T-cell (primary cell): ENCODE results near the gene GINS2. TPM values are rescaled to one million over a fixed set of nuclear protein-coding genes. Genes with fewer than 3 reads are reported as not detected.

Experiments used
- ATAC-seq, 4 experiments: fragments of 200-7000 bp in 3 of 4; fragments of 150-1000 bp in 1 of 4; cut with Tn5 transposase; replicated peaks in 1 of 4; 1 replicate in 3 of 4; 2 replicates in 1 of 4; pipeline ENCODE4 v1.10.0; 2021; ENCODE audit warnings: moderate library complexity in 3 of 4, mild to moderate bottlenecking in 2 of 4, moderate number of reproducible peaks in 1 of 4
- CTCF ChIA-PET, 2 donors: fragments of 300-600 bp; sonication (Branson Sonifier 250); formaldehyde crosslinking; loops; one replicate each; lab custom pipeline; 2022; ENCODE audit warnings: antibody characterized with exemption in 2 of 2; lab: Charles Lee
- POLR2A ChIA-PET, 2 donors: fragments of 300-600 bp; sonication (Branson Sonifier 250); formaldehyde crosslinking; loops; one replicate each; lab custom pipeline; 2022; ENCODE audit warnings: antibody characterized with exemption in 2 of 2; lab: Charles Lee
- DNase-seq, 35 experiments: peaks; one replicate each; pipeline versions ENCODE4 v3.0.0 to v3.0.0-alpha.2; 2013 to 2023
- H3K27ac ChIP-seq: one replicate; pipeline ENCODE4 v1.5.1; 2013; ENCODE audit warnings: low read length
- H3K27me3 ChIP-seq, 2 experiments: replicated peaks in 1 of 2; 1 replicate in 1 of 2; 2 replicates in 1 of 2; pipeline versions ENCODE4 v1.6.1 to v1.7.0; 2013; ENCODE audit warnings: low read length in 1 of 2, mixed read lengths in 1 of 2; ENCODE audit not compliant: control insufficient read depth in 2 of 2, insufficient read depth in 2 of 2; ENCODE audit errors: extremely low read depth in 1 of 2
- H3K36me3 ChIP-seq, 2 donors: 1 replicate in 1 of 2; 2 replicates in 1 of 2; pipeline versions ENCODE4 v1.6.1 to v1.7.0; 2013; ENCODE audit warnings: low read length in 1 of 2; ENCODE audit not compliant: control insufficient read depth in 2 of 2, insufficient read depth in 1 of 2; ENCODE audit errors: extremely low read depth in 1 of 2
- H3K4me1 ChIP-seq, 2 experiments: 1 replicate in 1 of 2; 2 replicates in 1 of 2; pipeline versions ENCODE4 v1.6.1 to v1.7.0; 2013; ENCODE audit warnings: low read length in 2 of 2, mixed read lengths in 1 of 2; ENCODE audit not compliant: insufficient read depth in 2 of 2, control insufficient read depth in 1 of 2; ENCODE audit errors: extremely low read depth in 1 of 2
- H3K4me3 ChIP-seq, 2 donors: 1 replicate in 1 of 2; 2 replicates in 1 of 2; pipeline versions ENCODE4 v1.5.1 to v1.7.0; 2013; ENCODE audit warnings: mild to moderate bottlenecking in 2 of 2, low read length in 1 of 2, moderate library complexity in 1 of 2; ENCODE audit not compliant: control insufficient read depth in 1 of 2; ENCODE audit errors: extremely low read depth in 1 of 2
- H3K9me3 ChIP-seq: 2 replicates; pipeline ENCODE4 v1.7.0; 2013
- H3K27ac Mint-ChIP-seq, 2 donors: one replicate each; pipeline ENCODE4 v1.8.0; 2020 to 2021; ENCODE audit warnings: mild to moderate bottlenecking in 2 of 2, mixed read lengths in 2 of 2
- H3K27me3 Mint-ChIP-seq, 2 donors: one replicate each; pipeline ENCODE4 v1.8.0; 2021 to 2022; ENCODE audit warnings: mixed read lengths in 2 of 2
- H3K36me3 Mint-ChIP-seq: one replicate; pipeline ENCODE4 v1.8.0; 2021; ENCODE audit warnings: mixed read lengths
- H3K4me1 Mint-ChIP-seq, 3 donors: one replicate each; pipeline ENCODE4 v1.8.0; 2020 to 2022; ENCODE audit warnings: mixed read lengths in 3 of 3, mild to moderate bottlenecking in 1 of 3
- H3K4me3 Mint-ChIP-seq, 3 donors: one replicate each; pipeline ENCODE4 v1.8.0; 2020 to 2022; ENCODE audit warnings: mild to moderate bottlenecking in 3 of 3, mixed read lengths in 3 of 3, moderate library complexity in 3 of 3
- H3K9me3 Mint-ChIP-seq, 3 donors: one replicate each; pipeline ENCODE4 v1.8.0; 2020 to 2022; ENCODE audit warnings: mixed read lengths in 3 of 3
- WGBS: methylation state at CpG from one replicate; pipeline ENCODE4 v1.1.5; 2013; ENCODE audit warnings: missing lambda C conversion rate; ENCODE audit not compliant: insufficient coverage; 5-methylcytosine and 5-hydroxymethylcytosine counted together
- total RNA-seq, 35 experiments: library from RNA in 6 of 35; stranded (reverse) in 6 of 35; fragments of 120-200 nt in 1 of 35; gene quantifications; one replicate each; pipeline versions ENCODE4 v1.2.1 to v1.2.4 and lab custom pipeline; 2013 to 2026

The GINS2 gene
- total RNA-seq, result 1 to 10 TPM; 1.1 to 3.7 (median 1.6) TPM
- total RNA-seq (2013), result 1.3 TPM
- total RNA-seq (lab: John Stamatoyannopoulos, UW), result 0.27 to 103 (median 1.6) reads per million in 29 experiments

GRCh38 chr16:85688586-85689284 lies at the start of gene GINS2:
Gene GINS2 (minus strand): TSS chr16:85688954. CDS start chr16:85688898, 56 bp downstream.
- ChIA-PET POLR2A (interaction anchor here in 1 of 2 donors (0.6 kb wide), 1 partner anchor 41 kb away, joined by 3 read pairs; no protein-coding TSS in a partner anchor), CTCF (interaction anchor here in 1 of 2 donors (0.7 kb wide), 1 partner anchor 934 kb away, joined by 4 read pairs; no protein-coding TSS in a partner anchor)
- peak within 1 kb of the TSS; percentile 56 to 80 for H3K4me3 ChIP-seq
- DNase-seq (peak; percentile 81 to 95 (median 90)), ATAC-seq (peak; percentile 100)
- no peaks in the 10 kb centered on the region for H3K9me3 ChIP-seq
- peaks cover 0 to 28% of the 10 kb centered on the region in 2 experiments for H3K27me3 ChIP-seq
- no peak within 1 kb of the TSS for H3K27ac ChIP-seq
- no peaks in the 10 kb centered on the region for H3K36me3 ChIP-seq
- Mint-ChIP-seq H3K4me3 (peak within 1 kb of the TSS; percentile 71 to 76 (median 75)), H3K36me3 (no peaks in the 10 kb centered on the region), H3K27me3 (peaks cover 0 to 8% of the 10 kb centered on the region in 2 donors), H3K9me3 (no peaks in the 10 kb centered on the region), H3K4me1 (peaks cover 0 to 8% (median 7%) of the 10 kb centered on the region in 3 donors), H3K27ac (no peak within 1 kb of the TSS)
- 1% methylated on average over 61 of the region's 86 CpGs for WGBS
- H3K4me1 ChIP-seq, result peaks cover 5 to 21% of the 10 kb centered on the region in 2 experiments

- Mint-ChIP-seq H3K4me1 (peaks cover 25 to 36% (median 32%) of the 10 kb centered on the region in 3 donors), H3K27me3 (peaks cover 0 to 2% of the 10 kb centered on the region in 2 donors), H3K36me3 (peaks cover 4% of the 10 kb centered on the region), H3K9me3 (no peaks in the 10 kb centered on the region), H3K4me3 (no peak overlapping the region), H3K27ac (no peak overlapping the region)
- Histone ChIP-seq H3K4me1 (peaks cover 3 to 32% of the 10 kb centered on the region in 2 experiments), H3K9me3 (no peaks in the 10 kb centered on the region), H3K4me3 (no peak overlapping the region), H3K27ac (no peak overlapping the region), H3K36me3 (no peaks in the 10 kb centered on the region), H3K27me3 (peaks cover 0 to 7% of the 10 kb centered on the region in 2 experiments)
- POLR2A ChIA-PET, result no interaction called here
- ATAC-seq (no peak), DNase-seq (no peak)
- CTCF ChIA-PET, result no interaction called here
- WGBS, result 93% methylated on average over 9 of the region's 9 CpGs
Measured at GRCh38 chr16:85736921-85737320, 48.2 kb upstream of the GINS2 start.

GRCh38 chr16:85735946-85736345 lies 47.2 kb upstream of the GINS2 start:
- peaks cover 0 to 2% of the 10 kb centered on the region in 2 donors for H3K27me3 Mint-ChIP-seq
- H3K4me1 ChIP-seq, result peaks cover 3 to 32% of the 10 kb centered on the region in 2 experiments
- H3K27ac Mint-ChIP-seq, result peak overlapping the region; percentile 87 to 88
- H3K4me3 ChIP-seq, result peak overlapping the region in 1 of 2 donors; percentile 52
- no peaks in the 10 kb centered on the region for H3K36me3 ChIP-seq
- peak overlapping the region; percentile 9 for H3K27ac ChIP-seq
- WGBS, result 72% methylated on average over 3 of the region's 6 CpGs
- peaks cover 0 to 7% of the 10 kb centered on the region in 2 experiments for H3K27me3 ChIP-seq
- DNase-seq (no peak), ATAC-seq (no peak)
- CTCF ChIA-PET, result no interaction called here
- H3K9me3 ChIP-seq, result no peaks in the 10 kb centered on the region
- H3K9me3 Mint-ChIP-seq, result no peaks in the 10 kb centered on the region
- peak overlapping the region; percentile 72 to 75 (median 73) for H3K4me3 Mint-ChIP-seq
- POLR2A ChIA-PET, result no interaction called here
- H3K4me1 Mint-ChIP-seq, result peaks cover 25 to 38% (median 33%) of the 10 kb centered on the region in 3 donors
- peaks cover 4% of the 10 kb centered on the region for H3K36me3 Mint-ChIP-seq

- Histone ChIP-seq H3K9me3 (no peaks in the 10 kb centered on the region), H3K4me1 (peaks cover 3 to 32% of the 10 kb centered on the region in 2 experiments), H3K27ac (peak overlapping the region; percentile 49), H3K36me3 (no peaks in the 10 kb centered on the region), H3K27me3 (peaks cover 0 to 7% of the 10 kb centered on the region in 2 experiments), H3K4me3 (peak overlapping the region; percentile 43 to 52)
- peak; percentile 27 to 79 (median 60) for DNase-seq
- peak overlapping the region; percentile 87 to 88 for H3K27ac Mint-ChIP-seq
- peaks cover 25 to 39% (median 33%) of the 10 kb centered on the region in 3 donors for H3K4me1 Mint-ChIP-seq
- H3K9me3 Mint-ChIP-seq, result no peaks in the 10 kb centered on the region
- ChIA-PET POLR2A (interaction anchor here in 1 of 2 donors (0.6 kb wide), 1 partner anchor 1198 kb away, joined by 4 read pairs; no protein-coding TSS in a partner anchor), CTCF (interaction anchor here in 1 of 2 donors (0.6 kb wide), 1 partner anchor 76 kb away, joined by 4 read pairs; no protein-coding TSS in a partner anchor)
- H3K36me3 Mint-ChIP-seq, result peaks cover 4% of the 10 kb centered on the region
- ATAC-seq, result peak; percentile 93 to 95 (median 94)
- peak overlapping the region; percentile 72 to 75 (median 73) for H3K4me3 Mint-ChIP-seq
- WGBS, result 9% methylated on average over 13 of the region's 14 CpGs
- H3K27me3 Mint-ChIP-seq, result peaks cover 0 to 2% of the 10 kb centered on the region in 2 donors
Measured at GRCh38 chr16:85735225-85735635, 46.5 kb upstream of the GINS2 start.

- ATAC-seq (no peak), DNase-seq (peak in 1 of 35 experiments; percentile 9)
- Histone ChIP-seq H3K4me1 (peaks cover 3 to 32% of the 10 kb centered on the region in 2 experiments), H3K9me3 (no peaks in the 10 kb centered on the region), H3K4me3 (peak overlapping the region in 1 of 2 donors; percentile 43), H3K27me3 (peaks cover 0 to 7% of the 10 kb centered on the region in 2 experiments), H3K27ac (peak overlapping the region; percentile 49), H3K36me3 (no peaks in the 10 kb centered on the region)
- Mint-ChIP-seq H3K36me3 (peaks cover 4% of the 10 kb centered on the region), H3K27ac (peak overlapping the region; percentile 87 to 88), H3K9me3 (no peaks in the 10 kb centered on the region), H3K27me3 (peaks cover 0 to 2% of the 10 kb centered on the region in 2 donors), H3K4me1 (peaks cover 25 to 39% (median 33%) of the 10 kb centered on the region in 3 donors), H3K4me3 (peak overlapping the region; percentile 72 to 75 (median 73))
- ChIA-PET CTCF (no interaction called here), POLR2A (no interaction called here)
- 100% methylated on average over 6 of the region's 10 CpGs for WGBS
Measured at GRCh38 chr16:85734311-85735017, 45.7 kb upstream of the GINS2 start.

- peak overlapping the region; percentile 87 to 88 for H3K27ac Mint-ChIP-seq
- H3K4me1 ChIP-seq, result peaks cover 3 to 32% of the 10 kb centered on the region in 2 experiments
- DNase-seq, result no peak
- ATAC-seq, result no peak
- no peaks in the 10 kb centered on the region for H3K36me3 ChIP-seq
- H3K4me3 ChIP-seq, result no peak overlapping the region
- H3K4me3 Mint-ChIP-seq, result no peak overlapping the region
- H3K9me3 Mint-ChIP-seq, result no peaks in the 10 kb centered on the region
- H3K9me3 ChIP-seq, result no peaks in the 10 kb centered on the region
- ChIA-PET CTCF (no interaction called here), POLR2A (no interaction called here)
- peaks cover 0 to 7% of the 10 kb centered on the region in 2 experiments for H3K27me3 ChIP-seq
- no peak overlapping the region for H3K27ac ChIP-seq
- H3K36me3 Mint-ChIP-seq, result peaks cover 4% of the 10 kb centered on the region
- peaks cover 25 to 39% (median 33%) of the 10 kb centered on the region in 3 donors for H3K4me1 Mint-ChIP-seq
- WGBS, result 95% methylated on average over 9 of the region's 11 CpGs
- peaks cover 0 to 2% of the 10 kb centered on the region in 2 donors for H3K27me3 Mint-ChIP-seq
Measured at GRCh38 chr16:85733839-85734170, 45.1 kb upstream of the GINS2 start.
